Hematopoietic multipotent progenitor cell treated with erythropoietin and hydrocortisone succinate and interleukin-3 and kit ligand, for 8 days (in vitro differentiated cells): Measurements from ENCODE around the gene ARHGEF10L.

Experiments
- DNase-seq: peaks from one replicate; pipeline ENCODE4 v3.0.0-alpha.2; 2015

Gene ARHGEF10L

DNA sequence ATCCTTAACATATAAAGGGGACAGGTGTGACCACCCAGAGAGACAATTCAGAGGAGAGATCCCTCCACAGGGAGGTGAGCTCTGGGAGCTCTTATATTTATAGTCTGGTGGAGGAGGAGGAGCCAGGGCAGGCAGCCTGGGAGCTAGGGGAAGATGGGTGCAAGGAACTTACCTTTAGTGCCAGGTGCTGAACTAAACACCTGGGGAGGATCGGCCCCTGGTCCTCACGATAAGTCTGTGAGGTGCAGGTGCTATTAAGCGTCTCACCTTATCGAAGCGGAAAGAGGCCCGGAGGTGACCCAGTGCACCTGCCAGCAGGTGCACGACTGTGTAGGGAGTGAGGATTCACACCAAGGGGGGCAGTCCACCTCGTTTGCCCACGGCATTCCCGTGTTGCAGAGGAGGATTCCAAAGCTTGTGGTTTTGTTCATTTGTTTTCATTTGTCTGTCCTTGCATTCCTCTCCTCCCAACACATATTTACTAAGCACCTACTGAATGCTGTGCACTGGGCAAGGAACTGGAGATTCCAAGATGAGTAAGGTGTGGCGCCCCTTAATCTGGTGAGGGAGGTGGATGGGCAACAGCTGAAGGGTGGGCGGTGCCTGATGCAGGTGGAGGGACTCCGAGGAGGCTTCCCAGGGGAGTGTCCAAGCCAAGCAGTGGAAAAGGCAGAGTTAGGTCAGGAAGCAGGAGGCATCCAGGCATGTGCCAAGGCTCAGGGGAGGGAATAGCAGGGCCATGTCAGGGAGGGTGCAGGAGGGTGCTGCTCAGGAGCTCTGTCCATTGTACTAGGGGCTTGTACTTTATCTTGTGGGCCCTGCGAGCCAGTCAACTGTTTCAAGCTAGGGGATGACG is 11.5 kb downstream of the ARHGEF10L start:
- no peak for DNase-seq

DNA sequence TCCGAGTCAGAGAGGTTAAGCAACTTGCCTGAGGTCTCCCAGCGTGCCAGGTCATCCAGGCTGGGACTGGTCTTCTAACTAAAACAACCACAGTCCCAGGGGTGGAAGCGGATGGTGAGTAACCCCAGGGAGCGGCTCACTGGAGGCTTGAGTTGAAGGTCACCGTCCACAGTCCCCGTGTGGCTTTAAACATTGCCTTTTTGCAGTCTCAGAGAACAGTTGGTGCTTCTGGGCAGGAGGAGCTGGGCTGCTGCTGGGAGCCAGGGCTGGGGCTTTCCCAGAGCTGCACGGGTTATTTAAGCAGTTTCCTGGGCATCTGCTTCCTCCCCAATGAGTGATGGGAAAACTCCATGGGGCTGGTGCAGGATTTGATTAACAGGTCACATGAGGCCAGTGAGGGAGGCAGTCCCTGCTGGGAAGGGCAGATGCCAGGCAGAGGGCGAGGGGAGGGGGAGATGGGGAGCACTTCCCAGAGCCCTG is 12.3 kb downstream of the ARHGEF10L start:
- no peak for DNase-seq

DNA sequence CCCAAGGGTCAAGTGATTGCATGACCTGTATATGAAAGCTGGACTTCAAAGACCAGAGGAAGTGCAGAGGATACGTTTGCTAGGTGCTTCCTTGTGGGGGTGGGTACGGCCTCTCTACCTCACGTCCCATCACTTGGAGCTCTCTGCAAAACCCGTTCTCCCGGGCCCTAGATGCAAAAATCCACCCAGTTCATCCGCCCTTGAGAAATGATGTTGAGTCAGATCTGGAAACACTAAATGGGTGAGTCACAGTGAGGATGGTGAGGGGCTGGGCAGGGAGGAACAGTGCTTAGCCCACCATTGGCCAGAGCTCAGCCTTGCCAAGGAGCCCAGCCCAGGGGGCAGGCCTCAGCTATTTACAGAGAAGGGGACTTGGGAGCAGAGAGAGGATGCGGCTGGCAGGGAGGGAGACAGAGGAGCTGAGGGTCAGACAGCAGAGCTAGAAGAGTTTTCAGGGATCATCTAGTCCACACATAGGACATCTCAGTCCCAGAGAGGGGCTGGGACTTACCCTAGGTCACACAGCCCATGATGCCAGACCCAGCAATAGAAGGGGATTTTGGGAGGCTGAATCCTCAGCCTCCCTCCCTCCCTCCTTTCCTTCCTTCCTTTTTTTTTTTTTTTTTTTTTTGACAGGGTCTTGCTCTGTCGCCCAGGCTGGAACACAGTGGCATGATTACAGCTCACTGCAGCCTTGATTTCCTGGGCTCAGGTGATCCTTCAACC is 14.6 kb downstream of the ARHGEF10L start:
- no peak for DNase-seq

DNA sequence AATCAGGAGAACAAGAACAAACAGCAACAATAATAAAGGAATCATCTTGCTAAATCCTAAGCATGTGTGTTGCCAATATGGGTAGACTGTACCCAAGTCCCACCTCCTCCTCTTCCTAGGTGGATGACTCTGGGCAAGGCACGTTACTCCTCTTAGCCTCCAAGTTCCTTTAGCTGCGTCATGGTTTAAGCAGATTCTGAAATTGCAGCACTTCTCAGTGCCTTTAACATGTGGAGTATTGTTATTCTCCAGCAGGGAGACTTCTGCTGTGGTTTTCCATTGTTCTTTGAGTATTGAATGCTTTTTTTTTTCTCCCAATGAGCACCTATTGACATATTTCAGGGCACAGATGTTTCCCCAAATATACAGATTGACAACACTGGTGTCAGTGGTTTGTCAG is 15.5 kb downstream of the ARHGEF10L start:
- DNase-seq: no peak

DNA sequence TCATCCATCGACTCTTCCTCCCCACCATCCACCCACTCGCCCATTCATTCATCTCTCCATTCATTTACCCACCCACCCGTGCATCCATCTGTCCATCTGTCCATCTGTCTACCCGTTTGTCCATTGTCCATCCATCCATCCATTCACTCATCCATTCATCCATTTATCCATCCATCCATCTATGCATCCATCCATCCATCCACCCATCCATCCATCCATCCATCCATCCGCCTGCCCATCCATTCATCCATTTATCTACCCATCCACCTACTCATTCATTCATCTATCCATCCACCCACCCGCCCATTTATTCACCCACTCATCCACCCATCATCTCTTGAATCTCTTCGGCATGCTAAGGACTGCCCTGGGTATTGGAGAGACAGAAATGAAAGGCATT is 18.5 kb downstream of the ARHGEF10L start:
- DNase-seq: no peak

DNA sequence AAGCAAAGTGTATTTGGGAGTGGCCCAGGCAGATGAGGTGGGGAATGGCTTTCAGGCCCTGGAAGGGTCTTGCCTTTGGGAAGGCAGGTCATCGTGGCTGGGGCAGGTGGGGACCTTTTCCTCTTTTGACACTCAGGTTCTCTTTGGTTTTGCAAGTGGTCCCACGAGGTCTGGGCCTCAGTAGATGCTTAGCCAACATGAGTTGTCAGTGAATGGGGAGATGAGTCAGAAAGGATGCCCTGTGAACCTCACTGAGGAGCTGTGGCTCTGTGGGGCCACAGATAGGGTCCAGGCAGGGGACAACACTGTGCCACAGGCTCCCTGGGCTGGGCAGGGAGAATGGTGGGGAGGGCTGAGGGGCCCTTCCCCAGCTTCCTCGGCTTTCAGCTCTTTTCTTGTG is 19.0 kb downstream of the ARHGEF10L start:
- DNase-seq: no peak

DNA sequence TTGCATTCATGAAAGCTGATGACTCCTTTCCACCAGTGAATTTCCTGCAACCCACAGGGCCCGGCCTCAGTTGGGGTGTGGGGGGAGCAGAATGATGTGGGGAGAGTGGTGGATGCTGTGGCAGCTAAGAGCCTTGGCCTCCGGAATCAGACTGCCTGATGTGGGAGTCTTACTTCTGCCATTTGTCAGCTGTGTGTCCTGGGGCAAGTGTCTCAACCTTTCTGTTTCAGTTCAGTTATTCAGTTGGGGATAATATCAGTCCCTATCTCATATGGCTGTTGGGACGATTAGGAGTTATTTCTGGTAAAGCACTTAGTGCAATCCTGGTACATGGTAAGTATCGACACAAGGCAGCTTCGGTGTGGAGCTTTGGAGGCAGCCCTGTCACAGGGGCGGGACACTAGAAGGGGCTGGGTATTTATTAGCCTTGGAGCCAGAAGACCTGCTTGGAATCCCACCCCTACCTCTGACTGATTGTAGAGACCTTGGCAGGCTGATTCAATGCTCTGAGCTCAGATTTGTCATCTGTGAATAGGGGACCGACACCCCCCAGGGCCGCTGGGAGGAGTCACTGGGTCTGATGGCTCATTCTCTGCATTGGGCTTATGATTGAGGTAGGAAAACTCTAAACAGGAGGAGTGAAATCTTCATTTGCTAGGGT is 19.6 kb downstream of the ARHGEF10L start:
- no peak for DNase-seq

DNA sequence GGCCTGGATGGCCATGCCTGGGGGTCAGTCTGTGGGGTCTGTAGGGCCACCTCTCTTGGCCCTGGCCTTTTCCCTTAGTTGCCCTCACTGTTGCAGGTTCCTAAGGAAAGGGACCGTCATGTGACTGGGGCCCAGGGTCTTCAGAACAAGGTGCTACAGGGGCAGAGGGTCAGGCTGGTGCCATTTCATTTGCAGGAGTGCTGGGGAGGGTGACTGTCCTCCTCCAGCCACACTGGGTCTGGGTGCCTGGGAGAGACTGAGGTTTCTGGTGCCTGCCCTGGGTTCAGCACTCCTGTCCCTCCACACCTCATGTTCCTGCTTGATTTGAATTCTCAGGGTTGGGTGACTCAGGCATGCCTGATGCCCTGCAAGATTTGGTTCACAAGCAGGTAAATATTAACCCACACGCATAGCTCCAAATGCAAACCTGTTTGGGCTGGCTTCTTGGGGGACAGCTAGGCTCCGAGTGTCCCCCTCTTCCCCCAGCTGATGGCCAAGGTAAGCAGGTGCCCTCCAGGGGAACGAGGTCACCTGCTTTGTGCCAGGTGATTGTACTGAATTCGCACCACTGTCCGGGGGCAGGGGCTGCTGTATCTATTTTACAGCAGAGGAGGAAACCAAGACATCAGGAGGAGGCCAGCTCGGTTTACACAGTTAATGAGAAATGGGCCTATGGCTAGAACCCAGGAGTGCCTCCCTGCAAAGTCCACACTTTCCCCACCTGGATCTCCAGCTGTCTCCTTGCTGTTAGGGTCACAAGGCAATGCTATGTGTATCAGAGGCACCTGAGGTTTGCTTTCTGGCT is 20.3 kb downstream of the ARHGEF10L start:
- DNase-seq: no peak

DNA sequence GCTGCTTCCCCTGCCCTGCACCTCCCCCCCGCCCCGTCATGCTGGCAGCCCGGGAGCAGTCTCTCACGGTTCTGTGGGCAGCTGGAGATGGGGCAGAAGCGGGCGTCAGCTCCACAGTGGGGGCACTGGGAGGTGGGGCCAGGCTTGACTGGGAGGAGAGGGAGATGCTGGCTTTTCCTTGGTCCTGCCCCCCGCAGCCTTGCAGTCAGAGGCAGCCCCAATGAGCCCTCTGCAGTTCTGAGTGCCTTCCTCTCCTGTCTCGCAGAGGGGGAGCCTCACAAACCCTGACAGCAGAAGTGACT is 21.7 kb downstream of the ARHGEF10L start:
- DNase-seq: no peak

DNA sequence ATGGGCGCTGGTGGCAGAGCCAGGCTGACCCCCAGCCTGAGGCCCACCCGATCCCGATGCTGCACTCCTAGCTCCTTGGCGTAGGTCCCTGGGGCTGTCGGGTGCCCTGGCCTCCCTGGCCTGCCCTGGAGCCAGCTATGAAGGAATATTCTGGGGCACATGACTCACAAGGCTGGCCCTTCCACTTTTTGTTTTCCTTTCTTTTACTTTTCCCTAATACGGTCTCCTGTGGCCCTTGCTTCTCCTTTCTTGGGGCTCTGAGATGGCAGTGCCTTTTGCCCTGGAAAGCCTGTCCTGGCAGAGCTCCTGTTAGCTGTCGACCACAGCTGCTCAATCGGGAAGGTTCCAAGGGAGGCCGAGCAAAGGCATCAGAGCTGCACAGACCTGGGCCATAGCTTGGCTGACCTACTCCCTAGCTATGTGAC is 22.1 kb downstream of the ARHGEF10L start:
- DNase-seq: no peak

DNA sequence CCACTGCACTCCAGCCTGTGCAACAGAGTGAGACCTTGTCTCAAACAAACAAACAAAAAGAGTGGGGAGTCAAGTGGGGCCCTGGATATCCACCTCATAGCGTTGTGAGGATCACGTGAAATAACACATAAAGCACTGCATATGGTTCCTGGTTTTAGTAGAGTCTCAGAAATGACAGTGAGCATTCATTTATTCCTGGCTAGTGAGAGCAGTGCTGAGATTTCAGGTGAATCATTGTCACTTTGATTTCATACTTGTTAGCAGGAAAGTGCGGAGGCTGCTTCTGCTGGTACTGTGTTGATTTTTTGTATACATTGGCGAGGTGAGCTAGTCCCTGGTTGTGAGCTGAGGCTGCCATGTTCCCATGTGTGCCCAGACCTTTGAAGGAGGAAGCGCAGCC is 22.9 kb downstream of the ARHGEF10L start:
- DNase-seq: no peak

DNA sequence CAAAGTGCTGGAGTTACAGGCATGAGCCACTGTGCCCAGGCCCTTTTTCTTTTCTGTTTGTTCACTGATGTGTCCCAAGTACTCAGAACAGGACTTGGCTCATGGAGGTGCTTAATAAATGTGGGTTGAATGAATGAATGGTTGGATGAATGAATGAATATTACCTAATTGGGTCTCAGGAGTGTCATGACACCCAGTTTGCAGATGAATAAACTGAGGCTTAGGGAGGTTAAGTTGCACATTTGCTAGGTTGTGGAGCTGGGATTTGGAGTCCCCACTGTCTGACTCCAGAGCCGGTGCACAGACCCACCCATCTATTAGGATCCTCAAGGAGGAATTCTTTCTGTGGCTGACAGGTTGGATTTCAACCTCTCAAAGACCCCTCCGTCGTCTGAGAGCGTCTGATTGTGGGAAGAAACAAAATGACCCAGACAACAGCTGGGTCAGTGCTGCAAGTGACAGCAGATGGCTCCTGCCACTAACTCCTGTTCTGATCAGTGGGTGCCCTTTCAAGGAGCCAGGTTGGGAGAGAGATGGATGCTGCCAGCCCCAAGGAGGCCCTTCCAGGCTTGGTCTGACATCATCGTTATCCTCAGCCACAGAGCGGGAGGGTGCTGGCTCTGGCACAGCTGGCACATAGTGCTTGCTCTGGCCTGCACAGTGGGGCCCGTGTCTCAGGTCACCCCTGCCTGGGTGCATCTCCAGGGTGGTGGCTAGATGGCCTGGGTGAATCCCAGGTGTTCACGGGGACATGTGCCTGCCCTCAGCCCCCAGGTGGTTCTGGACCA is 24.2 kb downstream of the ARHGEF10L start:
- no peak for DNase-seq

DNA sequence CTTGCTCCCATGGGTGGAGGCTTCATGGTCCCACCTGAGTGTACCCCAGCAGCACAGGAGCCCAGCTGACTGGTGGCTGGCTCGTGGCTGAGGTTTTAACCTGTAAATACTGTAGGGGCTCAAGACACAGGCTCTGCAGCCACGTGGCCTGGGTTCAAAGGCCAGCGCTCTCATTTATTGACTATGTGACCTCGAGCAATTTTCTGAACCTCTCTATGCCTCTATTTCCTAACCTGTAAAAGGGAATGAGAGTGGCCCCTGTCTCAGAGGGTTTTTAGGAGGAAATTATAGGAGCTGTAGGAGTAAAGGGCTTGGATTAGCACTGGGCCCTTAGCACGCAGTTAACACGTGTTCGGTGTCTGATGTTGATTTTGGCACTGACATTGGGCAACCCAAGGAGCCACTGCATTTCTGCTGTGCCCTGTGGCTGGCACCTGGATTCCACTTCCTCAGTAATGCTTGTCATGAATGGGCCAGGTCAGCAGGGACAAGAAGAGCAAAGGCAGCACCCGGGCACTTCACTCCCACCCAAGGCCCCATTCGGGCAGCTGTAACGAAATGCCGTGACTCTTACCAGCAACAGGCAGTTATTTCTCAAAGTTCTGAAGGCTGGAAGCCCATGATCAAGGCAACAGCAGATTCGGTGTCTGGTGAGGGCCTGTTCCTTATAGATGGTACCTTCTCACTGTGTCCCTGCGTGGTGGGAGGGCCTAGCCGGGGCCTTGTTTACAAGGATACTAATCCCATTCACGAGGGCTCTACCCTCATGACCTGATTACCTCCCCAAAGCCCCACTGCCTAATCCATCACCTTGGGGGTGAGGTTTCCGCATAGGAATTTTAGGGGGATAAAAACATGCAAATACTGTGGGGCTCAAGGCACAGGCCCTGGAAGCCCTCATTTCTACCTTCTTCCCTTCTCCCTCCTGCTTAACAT is 25.2 kb downstream of the ARHGEF10L start:
- no peak for DNase-seq

DNA sequence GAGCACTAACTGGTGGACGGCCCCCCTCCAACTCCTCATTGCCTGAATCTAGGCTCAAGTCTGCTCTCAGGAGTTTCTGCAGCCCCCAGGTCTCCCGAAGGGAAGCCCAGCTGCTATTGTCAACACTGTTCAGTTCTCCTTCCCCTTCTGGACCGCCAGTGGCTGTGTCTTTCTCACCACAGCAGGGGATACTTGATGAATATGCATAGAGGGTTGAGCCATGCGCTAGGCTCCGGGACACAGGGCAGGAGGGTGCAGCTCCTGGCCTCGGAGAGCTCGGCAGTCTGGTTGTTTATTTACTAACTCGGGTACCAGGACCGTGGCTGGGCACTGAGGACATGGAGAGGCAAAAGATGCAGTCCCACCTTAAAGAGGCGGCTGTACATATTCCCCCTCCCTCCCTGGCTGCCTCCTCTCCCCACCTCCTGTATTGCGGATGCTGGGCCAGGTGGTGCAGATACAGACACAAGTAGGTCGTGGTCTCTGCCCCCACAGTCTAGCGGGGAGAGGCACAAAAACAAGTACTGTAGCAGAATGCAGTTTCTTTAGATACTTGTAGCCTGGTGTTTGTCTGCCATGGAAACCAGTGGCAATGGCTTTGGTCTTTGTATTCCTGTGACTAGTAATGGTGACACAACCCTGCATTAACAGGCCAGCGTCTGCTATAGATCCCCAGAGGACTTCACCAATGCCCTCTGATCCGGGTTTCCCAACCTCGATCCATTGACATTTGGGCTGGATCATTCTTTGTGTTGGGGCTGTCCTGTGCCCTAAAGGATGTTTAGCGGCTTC is 26.2 kb downstream of the ARHGEF10L start:
- DNase-seq: no peak

DNA sequence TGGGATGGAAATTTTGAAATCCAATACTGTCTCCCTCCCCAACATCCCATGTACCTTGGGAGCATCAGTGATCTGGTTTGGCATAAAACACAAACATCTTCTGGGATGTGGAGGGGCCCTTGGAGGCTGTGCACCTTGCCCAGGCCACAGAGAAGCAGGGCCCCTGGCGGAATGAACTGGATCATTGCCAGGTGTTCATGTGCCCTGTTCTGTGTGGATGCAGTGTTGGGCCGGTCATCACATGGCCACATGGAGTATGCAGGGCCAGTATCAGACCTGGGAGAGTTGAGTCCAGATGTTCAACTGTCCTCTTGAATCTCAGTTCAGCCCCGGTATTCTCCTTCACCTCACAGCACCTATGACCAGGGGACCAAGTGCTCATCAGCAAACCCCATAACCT is 26.9 kb downstream of the ARHGEF10L start:
- DNase-seq: no peak

DNA sequence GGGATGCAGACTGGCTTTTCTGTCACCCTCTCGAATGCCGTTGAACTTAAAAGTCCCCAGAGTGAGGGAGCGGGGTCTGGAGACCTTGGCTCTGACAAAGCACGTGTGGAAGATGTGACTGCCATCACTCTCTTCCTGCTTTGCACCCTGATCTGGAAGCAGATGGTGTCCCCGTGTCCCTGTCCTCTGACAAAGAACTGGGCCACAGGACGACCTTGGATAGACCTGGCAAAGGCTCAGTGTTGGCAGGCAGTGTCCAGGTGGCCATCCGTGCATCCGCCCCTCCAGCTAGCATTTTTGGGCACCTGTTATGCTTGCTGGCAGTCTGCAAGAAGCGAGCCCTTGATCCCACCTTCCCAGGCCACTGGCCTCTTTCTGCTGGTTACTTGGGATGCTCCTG is 27.4 kb downstream of the ARHGEF10L start:
- no peak for DNase-seq

DNA sequence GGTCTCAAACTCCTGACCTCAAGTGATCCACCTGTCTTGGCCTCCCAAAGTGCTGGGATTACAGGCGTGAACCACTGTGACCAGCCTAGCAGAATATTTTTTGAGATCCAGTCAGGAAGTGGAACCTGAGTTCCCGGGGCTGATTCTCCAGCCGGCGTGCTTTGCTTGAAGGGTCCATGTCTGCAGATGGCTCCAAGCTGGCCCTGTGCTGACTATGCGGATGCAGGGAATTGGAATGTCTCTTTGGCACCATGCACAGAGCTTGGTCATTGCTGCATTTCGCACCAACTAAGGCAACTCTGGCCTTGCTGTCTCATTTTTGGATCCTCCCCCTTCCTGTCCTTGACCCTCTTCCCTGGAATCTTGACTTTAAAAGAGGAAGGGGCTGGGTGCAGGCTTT is 28.1 kb downstream of the ARHGEF10L start:
- DNase-seq: no peak

DNA sequence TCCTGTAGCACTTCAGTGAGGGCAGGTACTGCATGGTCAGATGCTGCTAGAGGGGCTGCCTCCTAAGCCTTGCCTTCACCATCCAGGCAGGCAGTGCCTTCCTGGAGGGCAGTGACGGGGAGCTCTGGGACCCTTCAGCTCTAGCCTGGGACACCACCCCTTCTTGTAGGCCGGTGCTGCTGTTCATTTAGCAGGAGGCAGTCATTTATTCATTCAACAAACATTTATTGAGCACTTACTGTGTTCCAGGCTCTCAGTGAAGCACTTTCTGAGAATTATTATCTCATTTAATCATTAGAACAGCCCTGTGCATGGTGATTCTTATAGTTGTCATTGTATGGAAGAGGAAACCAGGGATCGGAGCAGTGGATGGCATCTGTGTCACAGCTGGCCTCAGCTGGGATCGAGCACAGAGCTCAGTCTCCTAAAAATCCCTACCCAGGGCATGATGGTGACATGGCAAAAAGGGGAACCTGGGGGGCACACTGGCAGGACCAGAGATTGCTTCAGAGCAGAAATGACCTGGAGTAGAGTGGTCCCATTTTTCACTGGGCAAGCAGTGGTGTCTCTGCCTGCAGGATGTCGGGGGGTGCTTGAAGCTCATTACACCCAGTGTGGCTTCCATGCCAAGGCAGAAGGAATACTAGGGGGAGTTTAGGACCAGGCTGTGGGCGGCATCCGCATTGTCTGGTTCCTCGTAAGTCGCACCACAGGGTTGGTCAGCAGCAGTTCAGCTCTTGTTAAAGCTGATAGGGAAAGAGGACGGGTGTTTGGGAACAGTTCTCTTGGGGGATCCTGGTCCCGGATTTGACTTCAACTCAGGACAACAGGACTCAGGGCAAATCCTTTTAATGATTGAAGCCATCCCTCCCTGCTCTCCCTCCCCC is 28.8 kb downstream of the ARHGEF10L start:
- DNase-seq: no peak
